Measurements from ENCODE around the gene SCAI. TPM values are rescaled to one million over a fixed set of nuclear protein-coding genes. Genes with fewer than 3 reads are reported as not detected.

The SCAI gene
- total and polyA plus RNA-seq, 2 of the 4 experiments (the other 2 are of a cell fraction), result 3.6 to 14.5 TPM

- H3K4me3 ChIP-seq (ENCODE audit: insufficient read depth, low read depth, low read length), result no peak overlapping the region
- no peak overlapping the region for H2BK20ac ChIP-seq (ENCODE audit: low read depth, low read length)
- H3K18ac ChIP-seq (ENCODE audit: low read depth, low read length), result no peak overlapping the region
- intact Hi-C loops (cut with micrococcal nuclease) (no loop called here), dilution Hi-C loops (cut with HindIII; ENCODE audit: low sequenced_read_pairs, unreplicated experiment) (no loop called here), in situ Hi-C loops (cut with MboI; ENCODE audit: low sequenced_read_pairs) (no loop called here)
- H4K20me1 ChIP-seq (ENCODE audit: insufficient read depth, low read length), result no peaks in the 10 kb centered on the region
- no peak overlapping the region for H4K91ac ChIP-seq (ENCODE audit: insufficient read depth, low read depth, low read length)
- no peak overlapping the region for H2BK15ac ChIP-seq (ENCODE audit: low read depth, low read length)
- no peak overlapping the region for H2BK5ac ChIP-seq (ENCODE audit: low read depth, low read length, poor library complexity, severe bottlenecking)
- no peak overlapping the region for H3K14ac ChIP-seq (replicated peaks; ENCODE audit: low read depth, low read length)
- H3K56ac ChIP-seq (ENCODE audit: extremely low read depth, insufficient read depth, low read length), result no peak overlapping the region
- peaks cover 11 to 32% of the 10 kb centered on the region in 2 experiments for H3K79me1 ChIP-seq (ENCODE audit: low read depth in 1 of 2, low read length in 2 of 2)
- CTCF ChIA-PET, result interaction anchor here (1.0 kb wide), 1 partner anchor 22 kb away, joined by 3 read pairs; no protein-coding TSS in a partner anchor
- H4K8ac ChIP-seq (ENCODE audit: low read depth in 2 of 2, low read length in 2 of 2), result no peak overlapping the region
- no peak overlapping the region for H3K23ac ChIP-seq (ENCODE audit: low read depth, low read length)
- no peak overlapping the region for H3K9ac ChIP-seq (ENCODE audit: low read depth, low read length)
- H3K27ac ChIP-seq (ENCODE audit: insufficient read depth, low read length), result no peak overlapping the region
- H2AFZ ChIP-seq (replicated peaks; ENCODE audit: low read length, poor library complexity), result no peak overlapping the region
- H3K4me2 ChIP-seq (ENCODE audit: low read depth, low read length), result no peak overlapping the region
- no peak for DNase-seq
- H3K4me1 ChIP-seq (ENCODE audit: control insufficient read depth, insufficient read depth, low read length), result peaks cover 3% of the 10 kb centered on the region; the same call in 1 of the 2 replicates
- H2AK9ac ChIP-seq (replicated peaks; ENCODE audit: low read depth, low read length, poor library complexity), result no peak overlapping the region
- peaks cover 33% of the 10 kb centered on the region for H3K36me3 ChIP-seq (ENCODE audit: control insufficient read depth, insufficient read depth, low read length)
- POLR2A ChIA-PET (ENCODE audit: unreplicated experiment), result no interaction called here
- no peak overlapping the region for H2AK5ac ChIP-seq (ENCODE audit: low read depth, low read length)
- ATAC-seq (ENCODE audit: low read depth), result no peak
- no CpG with 5 or more reads among the region's 2 CpGs for WGBS, 2 experiments (ENCODE audit: extremely low coverage in 2 of 2, insufficient read length in 1 of 2)
- TF ChIP-seq CHD1 (IDR thresholded peaks at IDR 0.05; ENCODE audit: low read depth, low read length) (no peak), USF2 (IDR thresholded peaks at IDR 0.05; ENCODE audit: low read depth, low read length) (no peak), RCOR1 (IDR thresholded peaks at IDR 0.05; ENCODE audit: insufficient replicate concordance, low read length) (no peak), NFE2L2 (IDR thresholded peaks at IDR 0.05; ENCODE audit: low read depth, low read length) (no peak), FOS (IDR thresholded peaks at IDR 0.05; ENCODE audit: low read depth, low read length) (no peak), CTCF (conservative IDR thresholded peaks at IDR 0.05; ENCODE audit: low read depth, low read length) (no peak)
- no peaks in the 10 kb centered on the region; the same call in 1 of the 2 replicates for H3K9me1 ChIP-seq (ENCODE audit: insufficient read depth, low read length)
- BruUV-seq (replicated peaks), result no TSS peak
- H3K4ac ChIP-seq (ENCODE audit: low read depth, low read length), result no peak overlapping the region
- no peak overlapping the region for H4K5ac ChIP-seq (ENCODE audit: low read depth, low read length)
- H2BK120ac ChIP-seq (ENCODE audit: low read depth, low read length), result no peak overlapping the region
- H3K27me3 ChIP-seq (ENCODE audit: control insufficient read depth, insufficient read depth, low read length), result no peaks in the 10 kb centered on the region
- H3K9me3 ChIP-seq (ENCODE audit: control insufficient read depth, insufficient read depth, low read length), result no peaks in the 10 kb centered on the region
Measured at GRCh38 chr9:125151730-125152129, 8.4 kb upstream of the SCAI start.
